ENCODE data around the gene RNF121.

GRCh38 chr11:72041364-72042063, 112.7 kb downstream of the RNF121 start:
- TF ChIP-seq CTCF (IDR thresholded peaks at IDR 0.05) (no peak), POLR2A (IDR thresholded peaks at IDR 0.05) (peak; percentile 15)

All from ovary (tissue), 3 donors.